Epithelial cell of esophagus (primary cell): ENCODE measurements around the gene H1-8.

Experiments
- DNase-seq: peaks from one replicate; pipeline ENCODE4 v3.0.0; 2010; ENCODE audit warnings: low read depth
- H3K4me3 ChIP-seq: 2 replicates; pipeline ENCODE4 v1.5.1; 2011; ENCODE audit warnings: mild to moderate bottlenecking, low read length, control low read depth
- CTCF ChIP-seq: IDR thresholded peaks from 2 replicates; pipeline ENCODE4 v1.5.1; 2011; ENCODE audit warnings: low read depth, mild to moderate bottlenecking, low read length, control low read depth, inconsistent platforms; ENCODE audit not compliant: insufficient read depth; ENCODE audit errors: missing control alignments

Gene H1-8

GRCh38 chr3:129558081-129558771 is 15.3 kb downstream of the H1-8 start:
- TF ChIP-seq CTCF, result no peak
- DNase-seq, result no peak
- H3K4me3 ChIP-seq, result no peak overlapping the region

DNA sequence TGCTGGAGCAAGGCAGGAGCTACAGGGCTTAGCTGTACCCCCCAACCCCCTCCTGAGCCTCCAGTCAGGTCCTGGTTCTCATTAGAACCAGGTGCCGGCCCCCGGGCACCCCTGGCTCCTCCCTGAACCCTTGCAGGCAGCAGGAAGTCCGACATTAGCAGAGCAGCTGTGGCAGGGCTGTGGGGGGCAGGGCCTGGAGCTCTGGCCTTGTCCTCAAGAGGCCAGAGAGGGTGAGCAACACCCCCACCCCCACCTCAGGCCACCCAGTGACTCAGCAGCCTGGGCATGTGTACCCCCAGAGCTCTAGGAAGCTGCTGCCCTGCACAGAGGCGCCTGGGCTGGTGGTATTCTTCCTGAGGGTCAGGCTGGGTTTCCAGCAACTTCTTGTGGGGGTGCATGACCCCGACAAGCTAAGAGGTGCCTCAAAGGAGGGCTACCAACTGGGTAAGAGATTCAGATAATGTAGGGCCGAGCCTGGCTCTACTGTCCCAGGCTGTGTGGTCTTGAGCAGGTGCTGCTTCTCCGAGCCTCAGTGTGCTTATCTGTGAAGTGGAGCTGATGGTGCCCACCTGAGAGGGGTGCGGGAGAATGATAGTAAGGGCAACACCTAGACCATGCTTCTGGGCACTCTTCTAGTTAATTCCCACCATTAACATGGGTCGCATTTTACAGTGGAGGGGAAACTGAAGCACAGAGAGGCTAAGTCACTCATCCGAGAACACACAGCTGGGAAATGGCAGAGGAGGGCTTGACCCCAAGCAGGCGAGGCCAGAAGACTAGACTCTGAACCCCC is 16.0 kb downstream of the H1-8 start:
- DNase-seq, result no peak

GRCh38 chr3:129559565-129560079 is 16.6 kb downstream of the H1-8 start:
- TF ChIP-seq CTCF, result no peak
- no peak for DNase-seq
- H3K4me3 ChIP-seq, result no peak overlapping the region

More for the DNA sequence above, 16.0 kb downstream of the H1-8 start:
- no peak for TF ChIP-seq CTCF
- H3K4me3 ChIP-seq, result no peak overlapping the region

GRCh38 chr3:129560269-129560787 is 17.4 kb downstream of the H1-8 start:
- TF ChIP-seq CTCF, result no peak
- no peak for DNase-seq
- H3K4me3 ChIP-seq, result no peak overlapping the region

GRCh38 chr3:129560911-129561594 is 18.1 kb downstream of the H1-8 start:
- no peak overlapping the region for H3K4me3 ChIP-seq
- TF ChIP-seq CTCF, result no peak

GRCh38 chr3:129561619-129562248 is 18.8 kb downstream of the H1-8 start:
- H3K4me3 ChIP-seq, result no peak overlapping the region
- TF ChIP-seq CTCF, result no peak
- DNase-seq, result no peak

More at GRCh38 chr3:129560911-129561594, 18.1 kb downstream of the H1-8 start:
- DNase-seq, result no peak
